Measurements from ENCODE around the gene KDM4C.

Gene KDM4C

GRCh38 chr9:6936103-6936502, 178.3 kb downstream of the KDM4C start:
- Histone ChIP-seq H3K9me3 (ENCODE audit: insufficient read depth, low read length) (no peaks in the 10 kb centered on the region), H4K20me1 (ENCODE audit: low read depth, low read length) (no peaks in the 10 kb centered on the region; the same call in 1 of the 2 replicates), H3K4me3 (ENCODE audit: insufficient read depth, low read length, poor library complexity, severe bottlenecking) (no peak overlapping the region), H3K27ac (ENCODE audit: low read depth, low read length) (no peak overlapping the region), H2AFZ (ENCODE audit: low read depth, low read length, severe bottlenecking) (no peak overlapping the region), H3K4me2 (ENCODE audit: low read depth, low read length, poor library complexity, severe bottlenecking) (no peak overlapping the region), H3K27me3 (ENCODE audit: low read length) (no peaks in the 10 kb centered on the region), H3K36me3 (ENCODE audit: low read length) (no peaks in the 10 kb centered on the region), H3K9ac (ENCODE audit: low read length) (no peak overlapping the region), H3K9me2 (replicated peaks; ENCODE audit: insufficient read depth, low read length) (no peaks in the 10 kb centered on the region), H3F3A (ENCODE audit: insufficient read depth) (no peaks in the 10 kb centered on the region), H3K79me2 (ENCODE audit: insufficient read depth, low read length) (peaks cover under 1% of the 10 kb centered on the region; the same call in 1 of the 2 replicates)
- TF ChIP-seq EZH2phosphoT487 (conservative IDR thresholded peaks at IDR 0.05; ENCODE audit: low read length) (no peak), CTCF (IDR thresholded peaks at IDR 0.05; ENCODE audit: insufficient read depth, low read length, poor library complexity, severe bottlenecking) (no peak)

- Histone ChIP-seq H2AFZ (ENCODE audit: low read depth, low read length, severe bottlenecking) (no peak overlapping the region), H3K4me2 (ENCODE audit: low read depth, low read length, poor library complexity, severe bottlenecking) (no peak overlapping the region), H4K20me1 (ENCODE audit: low read depth, low read length) (no peaks in the 10 kb centered on the region; the same call in 1 of the 2 replicates), H3K36me3 (ENCODE audit: low read length) (no peaks in the 10 kb centered on the region), H3K9me2 (replicated peaks; ENCODE audit: insufficient read depth, low read length) (no peaks in the 10 kb centered on the region), H3K9ac (ENCODE audit: low read length) (no peak overlapping the region), H3K27ac (ENCODE audit: low read depth, low read length) (no peak overlapping the region), H3K4me3 (ENCODE audit: insufficient read depth, low read length, poor library complexity, severe bottlenecking) (no peak overlapping the region), H3F3A (ENCODE audit: insufficient read depth) (no peaks in the 10 kb centered on the region), H3K79me2 (ENCODE audit: insufficient read depth, low read length) (no peaks in the 10 kb centered on the region), H3K27me3 (ENCODE audit: low read length) (no peaks in the 10 kb centered on the region), H3K9me3 (ENCODE audit: insufficient read depth, low read length) (no peaks in the 10 kb centered on the region)
- TF ChIP-seq CTCF (IDR thresholded peaks at IDR 0.05; ENCODE audit: insufficient read depth, low read length, poor library complexity, severe bottlenecking) = no peak
- TF ChIP-seq EZH2phosphoT487 (conservative IDR thresholded peaks at IDR 0.05; ENCODE audit: low read length) = no peak
These were observed 179.4 kb downstream of the KDM4C start for GRCh38 chr9:6937209-6937608.

- no peak overlapping the region for H3K4me3 ChIP-seq (ENCODE audit: insufficient read depth, low read length, poor library complexity, severe bottlenecking)
- H3F3A ChIP-seq (ENCODE audit: insufficient read depth) = no peaks in the 10 kb centered on the region
- H3K4me2 ChIP-seq (ENCODE audit: low read depth, low read length, poor library complexity, severe bottlenecking) = no peak overlapping the region
- no peaks in the 10 kb centered on the region; the same call in 1 of the 2 replicates for H4K20me1 ChIP-seq (ENCODE audit: low read depth, low read length)
- no peak overlapping the region for H3K27ac ChIP-seq (ENCODE audit: low read depth, low read length)
- no peaks in the 10 kb centered on the region for H3K27me3 ChIP-seq (ENCODE audit: low read length)
- no peak overlapping the region for H3K9ac ChIP-seq (ENCODE audit: low read length)
- TF ChIP-seq EZH2phosphoT487 (conservative IDR thresholded peaks at IDR 0.05; ENCODE audit: low read length) (no peak), CTCF (IDR thresholded peaks at IDR 0.05; ENCODE audit: insufficient read depth, low read length, poor library complexity, severe bottlenecking) (no peak)
- H3K36me3 ChIP-seq (ENCODE audit: low read length) = no peaks in the 10 kb centered on the region
- H3K9me2 ChIP-seq (replicated peaks; ENCODE audit: insufficient read depth, low read length) = no peaks in the 10 kb centered on the region
- no peaks in the 10 kb centered on the region for H3K79me2 ChIP-seq (ENCODE audit: insufficient read depth, low read length)
- H3K9me3 ChIP-seq (ENCODE audit: insufficient read depth, low read length) = no peaks in the 10 kb centered on the region
- H2AFZ ChIP-seq (ENCODE audit: low read depth, low read length, severe bottlenecking) = no peak overlapping the region
These were observed 180.7 kb downstream of the KDM4C start for GRCh38 chr9:6938447-6938846.

Measured in SU-DHL-6 (cell line).